Retinal pigment epithelial cell (primary cell): Measurements from ENCODE around the gene PEAR1.

ENCODE experiments used
- DNase-seq: peaks from one replicate; pipeline ENCODE4 v3.0.0-alpha.2; 2010; ENCODE audit warnings: low read depth
- H3K4me3 ChIP-seq: 2 replicates; pipeline ENCODE4 v1.5.1; 2011; ENCODE audit warnings: mild to moderate bottlenecking, low read length, control low read depth, moderate library complexity
- CTCF ChIP-seq: conservative IDR thresholded peaks from 2 replicates; pipeline ENCODE4 v1.5.1; 2011; ENCODE audit warnings: low read depth, low read length, control low read depth, inconsistent platforms

The PEAR1 gene

GRCh38 chr1:156905176-156905575, 11.7 kb downstream of the PEAR1 start:
- no peak overlapping the region for H3K4me3 ChIP-seq
- no peak for DNase-seq
- no peak for TF ChIP-seq CTCF

GRCh38 chr1:156905651-156906050, 12.1 kb downstream of the PEAR1 start:
- no peak for TF ChIP-seq CTCF
- no peak for DNase-seq
- H3K4me3 ChIP-seq, result no peak overlapping the region

GRCh38 chr1:156906206-156906906, 12.8 kb downstream of the PEAR1 start:
- TF ChIP-seq CTCF, result no peak
- DNase-seq, result no peak
- H3K4me3 ChIP-seq, result no peak overlapping the region

- no peak overlapping the region for H3K4me3 ChIP-seq
- TF ChIP-seq CTCF, result no peak
- DNase-seq, result no peak
These were observed 15.0 kb downstream of the PEAR1 start for GRCh38 chr1:156908541-156908940.

- no peak for DNase-seq
- no peak for TF ChIP-seq CTCF
- H3K4me3 ChIP-seq, result no peak overlapping the region
These were observed 15.4 kb downstream of the PEAR1 start for GRCh38 chr1:156908955-156909354.

GRCh38 chr1:156909671-156910070, 16.2 kb downstream of the PEAR1 start:
- no peak for DNase-seq
- H3K4me3 ChIP-seq, result no peak overlapping the region
- no peak for TF ChIP-seq CTCF

GRCh38 chr1:156910309-156910782, 16.8 kb downstream of the PEAR1 start:
- TF ChIP-seq CTCF, result peak; percentile 82
- no peak for DNase-seq
- H3K4me3 ChIP-seq, result no peak overlapping the region
